ENCODE data around the gene PYM1.
"Not testable (repeated sequence)": the region's sequence is repeated elsewhere in the genome, so short reads cannot be mapped to it uniquely, and the experiment has no call there.

GRCh38 chr12:55866454-55867004, 61.2 kb downstream of the PYM1 start:
- TF ChIP-seq EZH2 (IDR thresholded peaks at IDR 0.05; ENCODE audit: low read depth, low read length, severe bottlenecking); CEBPB (IDR thresholded peaks at IDR 0.05; ENCODE audit: low read depth, low read length): not testable (repeated sequence)

Measured in H1 (cell line).